ENCODE data around the gene ACO2. TPM values are rescaled to one million over a fixed set of nuclear protein-coding genes. Genes with fewer than 3 reads are reported as not detected.

The ACO2 gene
- total and polyA plus RNA-seq, 2 of the 13 experiments (the other 11 are each of a cell fraction or from before 2014, with no cell fraction given) = 19.2 to 45.6 TPM

DNA sequence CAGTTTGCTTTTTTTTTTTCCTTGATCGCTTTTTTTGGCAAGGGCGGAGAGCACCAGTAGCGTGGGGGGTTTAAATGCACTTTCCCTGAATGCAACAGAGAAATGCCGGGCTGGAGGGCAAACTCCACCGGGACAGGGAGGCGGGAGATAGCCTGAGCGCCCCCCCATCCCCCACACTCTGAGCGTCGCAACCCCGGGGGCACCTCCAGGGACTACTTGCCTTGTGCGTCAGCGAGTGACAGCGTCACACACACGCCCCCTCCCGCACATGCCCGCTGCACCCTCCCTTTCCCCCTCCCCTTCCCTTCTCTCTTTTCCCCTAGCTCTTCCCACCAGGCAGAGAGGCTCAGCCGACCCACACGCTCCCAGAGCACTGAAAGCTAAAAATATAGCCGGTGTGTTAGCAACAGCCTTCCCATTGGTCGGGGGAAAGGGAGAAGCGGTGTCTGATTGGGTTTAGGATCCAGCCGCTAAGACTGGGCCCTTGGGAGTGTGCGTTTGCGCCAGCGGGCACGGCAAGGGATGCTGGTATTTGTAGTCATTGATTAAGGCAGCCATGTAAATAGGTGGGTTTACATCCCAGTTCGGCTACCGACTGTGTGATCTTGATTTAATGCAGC lies 20.6 kb upstream of the ACO2 start (continued):
- TF ChIP-seq AHDC1 (CRISPR knock-in tag; IDR thresholded peaks at IDR 0.05; ENCODE audit: borderline replicate concordance) = no peak
- TF ChIP-seq TBL1XR1 (IDR thresholded peaks at IDR 0.05; ENCODE audit: borderline replicate concordance, low read length, partially characterized antibody) = peak; percentile 26
- no peak for TF ChIP-seq IKZF1 (IDR thresholded peaks at IDR 0.05)
- TF ChIP-seq RERE (CRISPR knock-in tag; IDR thresholded peaks at IDR 0.05; ENCODE audit: low read depth) = peak; percentile 5; the same call in 1 of the 2 replicates
- no peak for TF ChIP-seq NBN (conservative IDR thresholded peaks at IDR 0.05)
- TF ChIP-seq, protein P1, sequence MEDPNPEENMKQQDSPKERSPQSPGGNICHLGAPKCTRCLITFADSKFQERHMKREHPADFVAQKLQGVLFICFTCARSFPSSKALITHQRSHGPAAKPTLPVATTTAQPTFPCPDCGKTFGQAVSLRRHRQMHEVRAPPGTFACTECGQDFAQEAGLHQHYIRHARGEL (CRISPR knock-in tag; IDR thresholded peaks at IDR 0.05) = no peak
- 0 out of 2 replicates have a peak, but pooled peaks have one; percentile 66 for TF ChIP-seq ZNF639 (CRISPR knock-in tag; conservative IDR thresholded peaks at IDR 0.05)
- TF ChIP-seq DPF2 (CRISPR knock-in tag; IDR thresholded peaks at IDR 0.05; ENCODE audit: borderline replicate concordance, low read depth) = no peak
- 0 out of 2 replicates have a peak, but pooled peaks have one; percentile 3 for TF ChIP-seq PHF8 (CRISPR knock-in tag; IDR thresholded peaks at IDR 0.05)
- TF ChIP-seq MTF1 (CRISPR knock-in tag; IDR thresholded peaks at IDR 0.05) = no peak
- no peak for TF ChIP-seq KAT2B (IDR thresholded peaks at IDR 0.05; ENCODE audit: borderline replicate concordance, low read depth, low read length)
- TF ChIP-seq ZNF460 (CRISPR knock-in tag; IDR thresholded peaks at IDR 0.05; ENCODE audit: borderline replicate concordance) = no peak
- TF ChIP-seq ZNF3 (CRISPR knock-in tag; IDR thresholded peaks at IDR 0.05) = no peak
- no peak for TF ChIP-seq PLSCR1 (CRISPR knock-in tag; IDR thresholded peaks at IDR 0.05; ENCODE audit: borderline replicate concordance)
- TF ChIP-seq ELF1 (CRISPR knock-in tag; IDR thresholded peaks at IDR 0.05) = peak; percentile 45; the same call in 1 of the 2 replicates

Measured in HepG2 (cell line).